Natural killer cell (primary cell): ENCODE results near the gene ATM. TPM values are rescaled to one million over a fixed set of nuclear protein-coding genes. Genes with fewer than 3 reads are reported as not detected.

Source experiments
- ATAC-seq, 3 donors: fragments of 150-1000 bp in 2 of 3; fragments of 200-7000 bp in 1 of 3; cut with Tn5 transposase; 1 replicate in 1 of 3; 2 replicates in 2 of 3; pipeline ENCODE4 v1.10.0; 2021; ENCODE audit warnings: mild to moderate bottlenecking in 2 of 3, moderate library complexity in 2 of 3
- DNase-seq, 2 donors: peaks; one replicate each; pipeline versions ENCODE4 v3.0.0 to v3.0.0-alpha.2; 2013 to 2021; ENCODE audit warnings: mixed read lengths in 1 of 2
- H3K27ac ChIP-seq: one replicate; pipeline ENCODE4 v1.5.1; 2013; ENCODE audit warnings: mild to moderate bottlenecking, low read length
- H3K27me3 ChIP-seq: one replicate; pipeline ENCODE4 v1.6.1; 2013; ENCODE audit warnings: low read length; ENCODE audit not compliant: control insufficient read depth, insufficient read depth
- H3K36me3 ChIP-seq: one replicate; pipeline ENCODE4 v1.6.1; 2013; ENCODE audit warnings: low read length; ENCODE audit not compliant: control insufficient read depth, insufficient read depth
- H3K4me1 ChIP-seq: one replicate; pipeline ENCODE4 v1.6.1; 2013; ENCODE audit warnings: low read length; ENCODE audit not compliant: control insufficient read depth, insufficient read depth
- H3K4me3 ChIP-seq: one replicate; pipeline ENCODE4 v1.5.1; 2013; ENCODE audit warnings: low read length
- H3K9me3 ChIP-seq: one replicate; pipeline ENCODE4 v1.6.1; 2013; ENCODE audit warnings: low read length; ENCODE audit not compliant: control insufficient read depth, insufficient read depth
- H3K27ac Mint-ChIP-seq, 2 donors: one replicate each; pipeline ENCODE4 v1.8.0; 2022; ENCODE audit warnings: mild to moderate bottlenecking in 2 of 2, mixed read lengths in 2 of 2, moderate library complexity in 1 of 2
- H3K27me3 Mint-ChIP-seq, 2 donors: one replicate each; pipeline ENCODE4 v1.8.0; 2022; ENCODE audit warnings: low read depth in 2 of 2, mixed read lengths in 2 of 2
- H3K36me3 Mint-ChIP-seq: one replicate; pipeline ENCODE4 v1.8.0; 2022; ENCODE audit warnings: mixed read lengths
- H3K4me1 Mint-ChIP-seq, 2 donors: one replicate each; pipeline ENCODE4 v1.8.0; 2022; ENCODE audit warnings: mixed read lengths in 2 of 2
- H3K4me3 Mint-ChIP-seq: one replicate; pipeline ENCODE4 v1.8.0; 2022; ENCODE audit warnings: mild to moderate bottlenecking, moderate library complexity, mixed read lengths
- H3K9me3 Mint-ChIP-seq, 2 donors: one replicate each; pipeline ENCODE4 v1.8.0; 2022; ENCODE audit warnings: mixed read lengths in 2 of 2
- CTCF ChIP-seq: fragments of 200-600 bp; IDR thresholded peaks from one replicate; pipeline ENCODE4 v1.8.0; 2022; ENCODE audit warnings: antibody characterized with exemption
- WGBS: methylation state at CpG from one replicate; pipeline ENCODE4 v1.1.7; 2013; ENCODE audit warnings: missing lambda C conversion rate; ENCODE audit not compliant: insufficient coverage; 5-methylcytosine and 5-hydroxymethylcytosine counted together
- intact Hi-C: fragments of 100-400 bp; cut with micrococcal nuclease; formaldehyde crosslinking; loops from one replicate; pipeline ENCODE4 v1.14.2; 2022
- total RNA-seq, 4 donors: library from RNA; stranded (reverse); fragments of 120-200 nt in 1 of 4; gene quantifications; one replicate each; pipeline versions ENCODE4 v1.2.3 to v1.2.4, GENCODE V29; 2013 to 2022

The ATM gene
- total RNA-seq, 3 donors from 2014 or later (not counting 1 experiment from before 2014, with no cell fraction given), result 502 to 568 (median 539) TPM

GRCh38 chr11:108196901-108197300 lies 26.0 kb upstream of the ATM start:
- Mint-ChIP-seq H3K4me1 (peaks cover 28 to 32% of the 10 kb centered on the region in 2 donors), H3K4me3 (no peak overlapping the region), H3K27ac (peak overlapping the region in 1 of 2 donors; percentile 65), H3K9me3 (no peaks in the 10 kb centered on the region), H3K36me3 (no peaks in the 10 kb centered on the region), H3K27me3 (no peaks in the 10 kb centered on the region)
- Histone ChIP-seq H3K4me3 (no peak overlapping the region), H3K9me3 (no peaks in the 10 kb centered on the region), H3K36me3 (peaks cover 54% of the 10 kb centered on the region), H3K27ac (no peak overlapping the region), H3K4me1 (no peaks in the 10 kb centered on the region), H3K27me3 (no peaks in the 10 kb centered on the region)
- DNase-seq (no peak), ATAC-seq (no peak)
- intact Hi-C loops, result no loop called here
- WGBS, result 45% methylated on average over 3 of the region's 3 CpGs
- TF ChIP-seq CTCF, result no peak

GRCh38 chr11:108197351-108197750 lies 25.5 kb upstream of the ATM start:
- H3K4me3 ChIP-seq, result no peak overlapping the region
- DNase-seq (no peak), ATAC-seq (no peak)
- no peaks in the 10 kb centered on the region for H3K4me1 ChIP-seq
- H3K27me3 ChIP-seq, result no peaks in the 10 kb centered on the region
- H3K9me3 Mint-ChIP-seq, result no peaks in the 10 kb centered on the region
- H3K36me3 Mint-ChIP-seq, result no peaks in the 10 kb centered on the region
- peak overlapping the region in 1 of 2 donors; percentile 65 for H3K27ac Mint-ChIP-seq
- intact Hi-C loops, result no loop called here
- no peak overlapping the region for H3K27ac ChIP-seq
- peaks cover 50% of the 10 kb centered on the region for H3K36me3 ChIP-seq
- no peak for TF ChIP-seq CTCF
- no peaks in the 10 kb centered on the region for H3K27me3 Mint-ChIP-seq
- H3K4me3 Mint-ChIP-seq, result no peak overlapping the region
- H3K4me1 Mint-ChIP-seq, result peaks cover 28 to 32% of the 10 kb centered on the region in 2 donors
- H3K9me3 ChIP-seq, result no peaks in the 10 kb centered on the region

GRCh38 chr11:108198833-108199232 lies 24.0 kb upstream of the ATM start:
- no peak for TF ChIP-seq CTCF
- no peak for DNase-seq
- no peak for ATAC-seq
- intact Hi-C loops, result no loop called here
- Mint-ChIP-seq H3K9me3 (no peaks in the 10 kb centered on the region), H3K36me3 (no peaks in the 10 kb centered on the region), H3K4me3 (no peak overlapping the region), H3K27ac (peak overlapping the region; percentile 65 to 76), H3K27me3 (no peaks in the 10 kb centered on the region), H3K4me1 (peaks cover 37 to 43% of the 10 kb centered on the region in 2 donors)
- no peak overlapping the region for H3K27ac ChIP-seq
- H3K27me3 ChIP-seq, result no peaks in the 10 kb centered on the region
- H3K9me3 ChIP-seq, result no peaks in the 10 kb centered on the region
- peaks cover 50% of the 10 kb centered on the region for H3K36me3 ChIP-seq
- 89% methylated on average over 8 of the region's 8 CpGs for WGBS
- no peak overlapping the region for H3K4me3 ChIP-seq
- no peaks in the 10 kb centered on the region for H3K4me1 ChIP-seq
